H1 (cell line): Measurements from ENCODE around the gene ALS2CL. TPM values are rescaled to one million over a fixed set of nuclear protein-coding genes. Genes with fewer than 3 reads are reported as not detected.

ENCODE experiments used
- CTCF ChIA-PET: fragments of 300-600 bp; sonication (Branson Sonifier 250); formaldehyde crosslinking; loops from one replicate; lab custom pipeline; 2021; ENCODE audit not compliant: partially characterized antibody; lab: Charles Lee
- POLR2A ChIA-PET: fragments of 300-600 bp; sonication (Branson Sonifier 250); formaldehyde crosslinking; loops from one replicate; lab custom pipeline; 2021; ENCODE audit warnings: inconsistent platforms; ENCODE audit not compliant: partially characterized antibody; lab: Charles Lee
- DNase-seq, 2 experiments: peaks; one replicate each; pipeline versions ENCODE4 v3.0.0 to v3.0.0-alpha.2; 2010 to 2022; ENCODE audit warnings: low spot score in 2 of 2, low read depth in 1 of 2, mixed read lengths in 1 of 2
- FAIRE-seq: peaks from 2 replicates; lab custom pipeline; 2011; peaks lifted over from hg19 to GRCh38; lab: Jason Lieb, UNC
- H2AFZ ChIP-seq: 2 replicates; pipeline ENCODE4 v1.8.1; 2012; ENCODE audit warnings: low read length, inconsistent platforms
- H2AK5ac ChIP-seq: 2 replicates; pipeline ENCODE4 v1.6.1; 2013; ENCODE audit warnings: low read depth, low read length
- H2BK120ac ChIP-seq: replicated peaks from 2 replicates; pipeline ENCODE3; 2013; ENCODE audit warnings: low read depth, low read length, inconsistent platforms
- H2BK12ac ChIP-seq: 2 replicates; pipeline ENCODE4 v1.6.1; 2013; ENCODE audit warnings: low read depth, low read length
- H2BK15ac ChIP-seq: 2 replicates; pipeline ENCODE4 v1.6.1; 2013; ENCODE audit warnings: low read length
- H2BK20ac ChIP-seq: 2 replicates; pipeline ENCODE4 v1.6.1; 2013; ENCODE audit warnings: low read length
- H2BK5ac ChIP-seq: 2 replicates; pipeline ENCODE4 v1.6.1; 2013; ENCODE audit warnings: low read depth, low read length
- H3K14ac ChIP-seq: 2 replicates; pipeline ENCODE4 v1.6.1; 2013; ENCODE audit warnings: inconsistent platforms; ENCODE audit not compliant: insufficient read length
- H3K18ac ChIP-seq: 2 replicates; pipeline ENCODE4 v1.6.1; 2013; ENCODE audit warnings: low read length; ENCODE audit errors: extremely low read depth
- H3K23ac ChIP-seq: 2 replicates; pipeline ENCODE4 v1.6.1; 2013; ENCODE audit warnings: inconsistent platforms; ENCODE audit not compliant: insufficient read length
- H3K23me2 ChIP-seq: 2 replicates; pipeline ENCODE4 v1.6.1; 2013; ENCODE audit warnings: low read depth, low read length
- H3K27ac ChIP-seq: 2 replicates; pipeline ENCODE4 v1.6.1; 2011; ENCODE audit warnings: low read depth, low read length, inconsistent platforms
- H3K27me3 ChIP-seq, 4 experiments: replicated peaks in 1 of 4; 1 replicate in 1 of 4; 2 replicates in 3 of 4; pipeline versions ENCODE4 v1.6.1 to v1.8.1; 2011 to 2013; ENCODE audit warnings: low read length in 3 of 4, mild to moderate bottlenecking in 3 of 4, inconsistent platforms in 2 of 4, mixed read lengths in 2 of 4, moderate library complexity in 1 of 4; ENCODE audit not compliant: control insufficient read depth in 3 of 4, insufficient read depth in 3 of 4; ENCODE audit errors: extremely low read depth in 1 of 4
- H3K36me3 ChIP-seq, 4 experiments: 2 replicates each; pipeline versions ENCODE4 v1.6.1 to v1.8.1; 2011 to 2013; ENCODE audit warnings: mild to moderate bottlenecking in 4 of 4, low read length in 3 of 4, moderate library complexity in 2 of 4, control low read depth in 1 of 4, inconsistent platforms in 1 of 4; ENCODE audit not compliant: insufficient read depth in 4 of 4, control insufficient read depth in 2 of 4
- H3K4ac ChIP-seq: replicated peaks from 2 replicates; pipeline ENCODE3; 2013; ENCODE audit warnings: low read length, low read depth, mixed read lengths, inconsistent platforms; ENCODE audit not compliant: insufficient read length
- H3K4me1 ChIP-seq, 4 experiments: replicated peaks in 1 of 4; 1 replicate in 1 of 4; 2 replicates in 3 of 4; pipeline versions ENCODE4 v1.6.1 to v1.8.1; 2011 to 2013; ENCODE audit warnings: low read length in 3 of 4, inconsistent platforms in 2 of 4, mixed read lengths in 1 of 4; ENCODE audit not compliant: insufficient read depth in 4 of 4, control insufficient read depth in 3 of 4
- H3K4me2 ChIP-seq, 2 experiments: 2 replicates each; pipeline versions ENCODE4 v1.6.1 to v1.8.1; 2011 to 2013; ENCODE audit warnings: low read depth in 2 of 2, low read length in 2 of 2, control low read depth in 1 of 2, inconsistent platforms in 1 of 2, mild to moderate bottlenecking in 1 of 2; ENCODE audit not compliant: insufficient read depth in 1 of 2
- H3K4me3 ChIP-seq, 4 experiments: fragments of 200-600, 300-600 bp in 1 of 4; sonication (generic), shearing (Covaris generic), sonication (Bioruptor Twin) in 1 of 4; 2 replicates each; pipeline versions ENCODE4 v1.5.1 to v1.8.1; 2011 to 2016; ENCODE audit warnings: low read length in 4 of 4, low read depth in 3 of 4, control low read depth in 2 of 4, inconsistent platforms in 2 of 4, mild to moderate bottlenecking in 2 of 4, mixed read lengths in 1 of 4, moderate library complexity in 1 of 4; ENCODE audit not compliant: insufficient read depth in 2 of 4; ENCODE audit errors: extremely low read depth in 1 of 4
- H3K56ac ChIP-seq: replicated peaks from 2 replicates; pipeline ENCODE3; 2013; ENCODE audit warnings: low read depth, mild to moderate bottlenecking, mixed read lengths, low read length, inconsistent platforms; ENCODE audit not compliant: insufficient read length
- H3K79me1 ChIP-seq: 2 replicates; pipeline ENCODE4 v1.6.1; 2013; ENCODE audit warnings: low read depth, low read length, control low read depth
- H3K79me2 ChIP-seq, 2 experiments: 2 replicates each; pipeline versions ENCODE4 v1.6.1 to v1.8.1; 2012 to 2013; ENCODE audit warnings: low read length in 2 of 2, mild to moderate bottlenecking in 2 of 2, inconsistent platforms in 1 of 2; ENCODE audit not compliant: insufficient read depth in 2 of 2, control insufficient read depth in 1 of 2
- H3K9ac ChIP-seq, 4 experiments: replicated peaks in 1 of 4; 1 replicate in 1 of 4; 2 replicates in 3 of 4; pipeline versions ENCODE4 v1.6.1 to v1.8.1; 2011 to 2013; ENCODE audit warnings: low read depth in 3 of 4, low read length in 3 of 4, control low read depth in 2 of 4, mild to moderate bottlenecking in 2 of 4, moderate library complexity in 2 of 4, inconsistent platforms in 1 of 4; ENCODE audit errors: extremely low read depth in 1 of 4
- H3K9me3 ChIP-seq, 2 experiments: 2 replicates each; pipeline versions ENCODE4 v1.6.1 to v1.8.1; 2012 to 2013; ENCODE audit warnings: mild to moderate bottlenecking in 2 of 2, moderate library complexity in 2 of 2, control low read depth in 1 of 2, inconsistent platforms in 1 of 2, low read depth in 1 of 2, low read length in 1 of 2, mixed read lengths in 1 of 2; ENCODE audit not compliant: insufficient read depth in 2 of 2
- H4K20me1 ChIP-seq, 2 experiments: replicated peaks in 1 of 2; 2 replicates each; pipeline versions ENCODE3 to v1.8.1; 2011 to 2013; ENCODE audit warnings: inconsistent platforms in 2 of 2, low read length in 2 of 2, mild to moderate bottlenecking in 1 of 2; ENCODE audit not compliant: insufficient read depth in 2 of 2, control insufficient read depth in 1 of 2
- H4K5ac ChIP-seq: 2 replicates; pipeline ENCODE4 v1.6.1; 2013; ENCODE audit warnings: low read length, low read depth, mixed read lengths, inconsistent platforms; ENCODE audit not compliant: insufficient read length
- H4K8ac ChIP-seq: 2 replicates; pipeline ENCODE4 v1.8.0; 2013; ENCODE audit warnings: mild to moderate bottlenecking, moderate library complexity, low read length, inconsistent platforms; ENCODE audit not compliant: insufficient read depth; ENCODE audit errors: extremely low read depth
- H4K91ac ChIP-seq: replicated peaks from 2 replicates; pipeline ENCODE3; 2013; ENCODE audit warnings: low read length, mixed read lengths, inconsistent platforms; ENCODE audit not compliant: insufficient read length
- ASH2L ChIP-seq: fragments of 200-600, 300-600 bp; sonication (generic); IDR thresholded peaks from one replicate; pipeline ENCODE4 v1.7.1; 2017; ENCODE audit warnings: low read length
- CEBPB ChIP-seq: IDR thresholded peaks from 2 replicates; pipeline ENCODE4 v1.6.1; 2012; ENCODE audit warnings: low read depth, low read length
- CTBP2 ChIP-seq: IDR thresholded peaks from 2 replicates; pipeline ENCODE4 v1.7.0; 2011; ENCODE audit warnings: borderline replicate concordance, mild to moderate bottlenecking, moderate library complexity, mixed read lengths, low read length; ENCODE audit not compliant: insufficient read depth, insufficient read length
- FOSL1 ChIP-seq: IDR thresholded peaks from 2 replicates; pipeline ENCODE4 v1.6.1; 2011; ENCODE audit warnings: mild to moderate bottlenecking, low read depth, low read length, moderate library complexity; ENCODE audit not compliant: insufficient read depth
- KDM1A ChIP-seq: fragments of 200-600, 300-600 bp; sonication (generic); IDR thresholded peaks from 2 replicates; pipeline ENCODE4 v1.7.1; 2016; ENCODE audit warnings: mild to moderate bottlenecking, low read length, borderline replicate concordance
- POLR2A ChIP-seq, 2 experiments: IDR thresholded peaks; 1 replicate in 1 of 2; 2 replicates in 1 of 2; pipeline ENCODE4 v1.6.1; 2011; ENCODE audit warnings: low read depth in 2 of 2, low read length in 2 of 2, mild to moderate bottlenecking in 2 of 2; ENCODE audit errors: control extremely low read depth in 1 of 2
- POLR2AphosphoS5 ChIP-seq: IDR thresholded peaks from 2 replicates; pipeline ENCODE4 v1.6.1; 2011; ENCODE audit warnings: low read depth, low read length
- RBBP5 ChIP-seq: IDR thresholded peaks from 2 replicates; pipeline ENCODE4 v1.7.1; 2012; ENCODE audit warnings: low read depth, mild to moderate bottlenecking, inconsistent platforms, low read length, moderate library complexity, borderline replicate concordance
- SAP30 ChIP-seq: fragments of 300-600 bp; sonication (generic); IDR thresholded peaks from 2 replicates; pipeline ENCODE4 v1.7.1; 2012; ENCODE audit warnings: low read length, moderate library complexity, mild to moderate bottlenecking, inconsistent platforms; ENCODE audit not compliant: insufficient read depth, insufficient replicate concordance
- TBP ChIP-seq: IDR thresholded peaks from 2 replicates; pipeline ENCODE4 v1.6.1; 2011; ENCODE audit warnings: low read depth, low read length, improper control_type of control experiment
- WGBS, 2 experiments: shearing (Covaris generic) in 1 of 2; methylation state at CpG; one replicate each; pipeline versions ENCODE4 v1.1.6 to v1.1.7; 2013 to 2015; ENCODE audit warnings: low lambda C conversion rate in 2 of 2, mixed read lengths in 2 of 2, inconsistent platforms in 1 of 2, low coverage in 1 of 2, missing lambda C conversion rate in 1 of 2; ENCODE audit not compliant: insufficient replicate concordance in 2 of 2, insufficient coverage in 1 of 2, insufficient read length in 1 of 2; ENCODE audit errors: extremely low coverage in 1 of 2, missing lambda C conversion rate in 1 of 2; 5-methylcytosine and 5-hydroxymethylcytosine counted together
- polyA plus RNA-seq, 7 experiments: library from polyadenylated mRNA; depleted of rRNA in 3 of 7; stranded (reverse) in 5 of 7; unstranded in 2 of 7; fragments of >200 nt in 5 of 7; fragments of 200-250 nt in 2 of 7; gene quantifications; 1 replicate in 5 of 7; 2 replicates in 1 of 7; 4 replicates in 1 of 7; pipeline versions ENCODE4 v1.2.1 to v1.2.3, GENCODE V29; 2011 to 2013; ENCODE audit warnings: missing spikeins in 2 of 7, mixed read lengths in 2 of 7
- total RNA-seq: library from RNA; stranded (reverse); fragmentation: NEBNext Ultra II Directional; extraction: Animal tissue kit (Norgen Biotek cat#: 25700); gene quantifications from 2 replicates; pipeline ENCODE4 v1.2.1, GENCODE V29; 2021
- TF ChIP-seq, protein P1 (sequence below), 3 experiments: IDR thresholded peaks; 1 replicate in 2 of 3; 2 replicates in 1 of 3; pipeline versions ENCODE4 v1.5.1 to v1.6.1; 2011; ENCODE audit warnings: low read length in 3 of 3, mild to moderate bottlenecking in 3 of 3, inconsistent platforms in 2 of 3, low read depth in 1 of 3, moderate library complexity in 1 of 3; ENCODE audit not compliant: insufficient read depth in 1 of 3; ENCODE audit errors: control extremely low read depth in 1 of 3

The ALS2CL gene
- total and polyA plus RNA-seq, 2 of the 8 experiments (the other 6 are each of a cell fraction or from before 2014, with no cell fraction given) = 4.8 to 5.4 TPM

DNA sequence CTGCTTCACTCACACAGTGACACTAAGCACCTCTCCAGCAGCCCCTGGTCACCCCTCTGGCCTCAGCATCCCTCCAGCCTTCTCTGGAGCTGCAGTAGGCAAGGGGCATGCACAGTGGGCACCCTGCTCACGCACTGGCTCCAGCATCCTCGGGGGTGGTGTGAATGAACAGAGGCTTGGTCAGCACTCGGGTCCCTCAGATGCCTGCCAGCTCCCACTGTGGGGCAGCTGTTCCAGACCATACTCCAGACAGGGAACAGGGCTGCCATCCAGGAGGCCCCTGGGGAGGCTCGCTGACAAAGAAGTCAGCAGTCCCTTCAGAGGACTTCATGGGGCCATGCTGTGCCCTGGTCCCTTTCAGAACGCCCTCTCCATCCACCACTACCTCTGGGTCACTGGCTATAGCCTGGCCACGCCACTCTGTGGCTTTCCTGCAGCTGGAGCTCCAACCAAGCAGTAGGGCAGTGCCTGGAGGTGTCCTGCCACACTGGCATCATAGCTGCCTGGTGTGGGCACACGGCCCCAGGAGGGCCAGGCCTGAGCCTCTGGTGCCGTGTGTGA lies 26.3 kb downstream of the ALS2CL start:
- Histone ChIP-seq H3K9me3 (no peaks in the 10 kb centered on the region), H2BK5ac (0 out of 2 replicates have a peak overlapping the region, but pooled peaks have one; percentile 35), H2BK15ac (no peak overlapping the region), H3K4me2 (no peak overlapping the region), H3K79me1 (no peaks in the 10 kb centered on the region), H2AK5ac (no peak overlapping the region), H3K9ac (no peak overlapping the region), H3K4me3 (no peak overlapping the region), H3K79me2 (no peaks in the 10 kb centered on the region), H3K4me1 (peaks cover 6 to 14% (median 11%) of the 10 kb centered on the region in 4 experiments), H3K4ac (no peak overlapping the region), H3K56ac (no peak overlapping the region), H3K18ac (no peak overlapping the region), H2BK20ac (no peak overlapping the region), H4K91ac (no peak overlapping the region), H3K36me3 (no peaks in the 10 kb centered on the region), H3K27me3 (no peaks in the 10 kb centered on the region; a peak in 1 of 7 replicates), H3K27ac (no peak overlapping the region), H4K5ac (no peak overlapping the region), H2BK12ac (0 out of 2 replicates have a peak overlapping the region, but pooled peaks have one; percentile 39), H3K23ac (no peak overlapping the region), H4K20me1 (no peaks in the 10 kb centered on the region), H3K14ac (no peak overlapping the region), H3K23me2 (no peaks in the 10 kb centered on the region), H2BK120ac (no peak overlapping the region), H2AFZ (no peak overlapping the region), H4K8ac (no peak overlapping the region)
- POLR2A ChIA-PET = interaction anchor here (0.6 kb wide), 1 partner anchor 27 kb away, joined by 4 read pairs; no protein-coding TSS in a partner anchor
- FAIRE-seq (no peak), DNase-seq (peak in 1 of 2 experiments; percentile 39)
- CTCF ChIA-PET = interaction anchor here (1.0 to 1.3 kb wide), 3 partner anchors 19 to 228 kb away, joined by 3 to 4 read pairs (median 3); no protein-coding TSS in a partner anchor
- WGBS, 2 experiments = 89% methylated on average over 8 of the region's 8 CpGs; no CpG with 5 or more reads in 1 of the 2 experiments
- TF ChIP-seq ASH2L (no peak), POLR2A (IDR thresholded peaks at IDR 0.05; ENCODE audit: control extremely low read depth in 1 of 2, low read depth in 2 of 2, low read length in 2 of 2) (no peak), KDM1A (no peak), RBBP5 (no peak), CEBPB (no peak), TBP (no peak), CTBP2 (no peak), SAP30 (no peak), POLR2AphosphoS5 (no peak), FOSL1 (no peak)
- TF ChIP-seq, protein P1, sequence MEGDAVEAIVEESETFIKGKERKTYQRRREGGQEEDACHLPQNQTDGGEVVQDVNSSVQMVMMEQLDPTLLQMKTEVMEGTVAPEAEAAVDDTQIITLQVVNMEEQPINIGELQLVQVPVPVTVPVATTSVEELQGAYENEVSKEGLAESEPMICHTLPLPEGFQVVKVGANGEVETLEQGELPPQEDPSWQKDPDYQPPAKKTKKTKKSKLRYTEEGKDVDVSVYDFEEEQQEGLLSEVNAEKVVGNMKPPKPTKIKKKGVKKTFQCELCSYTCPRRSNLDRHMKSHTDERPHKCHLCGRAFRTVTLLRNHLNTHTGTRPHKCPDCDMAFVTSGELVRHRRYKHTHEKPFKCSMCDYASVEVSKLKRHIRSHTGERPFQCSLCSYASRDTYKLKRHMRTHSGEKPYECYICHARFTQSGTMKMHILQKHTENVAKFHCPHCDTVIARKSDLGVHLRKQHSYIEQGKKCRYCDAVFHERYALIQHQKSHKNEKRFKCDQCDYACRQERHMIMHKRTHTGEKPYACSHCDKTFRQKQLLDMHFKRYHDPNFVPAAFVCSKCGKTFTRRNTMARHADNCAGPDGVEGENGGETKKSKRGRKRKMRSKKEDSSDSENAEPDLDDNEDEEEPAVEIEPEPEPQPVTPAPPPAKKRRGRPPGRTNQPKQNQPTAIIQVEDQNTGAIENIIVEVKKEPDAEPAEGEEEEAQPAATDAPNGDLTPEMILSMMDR (IDR thresholded peaks at IDR 0.05; ENCODE audit: control extremely low read depth in 1 of 3, insufficient read depth in 1 of 3, low read depth in 1 of 3, low read length in 3 of 3) = no peak
